ENCODE data around the gene AMPD3.

The AMPD3 gene

GRCh38 chr11:10506008-10506370 is 50.9 kb downstream of the AMPD3 start:
- DNase-seq = no peak

GRCh38 chr11:10511181-10511621 is 56.1 kb downstream of the AMPD3 start:
- DNase-seq = no peak

GRCh38 chr11:10514202-10514601 is 59.1 kb downstream of the AMPD3 start:
- peak in 1 of 2 donors; percentile 6 for DNase-seq

DNA sequence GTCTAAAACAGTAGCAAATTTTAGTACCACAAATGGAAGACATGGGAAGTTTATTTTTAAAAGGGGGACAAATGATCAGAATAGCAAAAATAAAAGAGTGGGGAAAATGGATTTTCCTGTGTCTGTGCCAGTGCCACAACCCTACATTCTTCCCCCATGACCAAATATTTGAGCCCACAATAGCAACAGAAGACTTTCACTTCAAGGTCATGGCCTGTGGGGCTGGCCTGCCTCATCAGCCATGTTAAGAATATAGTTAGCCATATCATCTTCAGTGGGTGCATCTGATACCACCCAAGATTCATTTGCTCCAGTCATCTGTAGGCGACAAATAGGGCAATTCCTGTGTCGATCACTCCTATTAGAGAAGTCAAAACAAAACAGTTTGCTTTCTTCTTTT is 59.6 kb downstream of the AMPD3 start:
- no peak for DNase-seq

- no peak for DNase-seq
Measured at GRCh38 chr11:10515418-10515817, 60.4 kb downstream of the AMPD3 start.

- no peak for DNase-seq
Measured at GRCh38 chr11:10518123-10518522, 63.1 kb downstream of the AMPD3 start.

DNA sequence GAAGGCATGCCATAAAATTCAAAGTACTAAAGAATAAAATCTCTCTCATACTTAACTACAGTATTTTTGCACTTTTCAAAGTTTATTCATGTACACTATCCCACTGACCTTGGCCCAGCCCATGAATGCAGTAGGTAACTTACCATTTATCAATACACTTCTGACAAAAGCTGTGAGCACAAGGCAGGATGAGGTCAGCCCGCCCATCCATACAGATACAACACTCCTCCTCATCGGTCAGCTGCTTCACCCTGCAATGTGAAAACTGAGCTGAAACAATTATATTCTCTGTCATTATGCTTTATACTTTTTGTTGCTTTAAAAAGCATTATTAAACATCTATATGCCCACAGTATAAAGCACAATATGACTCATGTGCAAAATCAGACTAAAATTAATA is 63.8 kb downstream of the AMPD3 start:
- DNase-seq = no peak

DNA sequence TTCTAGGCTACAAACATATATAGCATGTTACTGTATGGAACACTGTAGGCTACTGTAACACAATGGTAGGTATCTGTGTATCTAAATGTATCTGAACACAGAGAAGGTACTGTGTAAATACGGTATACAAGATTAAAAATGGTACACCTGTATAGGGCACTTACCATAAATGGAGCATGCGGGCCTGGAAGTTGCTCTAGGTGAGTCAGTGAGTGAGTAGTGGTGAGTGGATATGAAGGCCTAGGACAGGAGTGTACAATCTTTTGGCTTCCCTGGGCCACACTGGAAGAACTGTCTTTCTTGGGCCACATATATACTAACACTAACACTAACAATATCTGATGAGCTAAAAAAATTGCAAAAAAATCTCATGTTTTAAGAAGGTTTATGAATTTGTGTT is 64.6 kb downstream of the AMPD3 start:
- no peak for DNase-seq

DNA sequence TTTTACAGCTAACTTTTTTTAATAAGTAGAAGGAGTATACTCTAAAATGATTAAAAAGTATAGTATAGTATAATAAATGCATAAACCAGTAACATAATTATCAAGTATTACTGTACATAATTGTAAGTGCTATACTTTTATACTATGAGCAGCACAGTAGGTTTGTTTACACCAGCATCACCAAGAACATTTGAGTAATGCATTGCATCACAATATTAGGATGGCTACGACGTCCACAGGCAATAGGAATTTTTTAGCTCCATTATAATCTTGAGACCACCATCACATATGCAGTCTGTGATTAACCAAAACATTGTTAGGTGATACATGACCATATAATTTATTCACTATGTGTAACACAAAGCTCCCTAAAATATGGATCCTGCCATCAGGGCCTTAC is 65.5 kb downstream of the AMPD3 start:
- DNase-seq = no peak

DNA sequence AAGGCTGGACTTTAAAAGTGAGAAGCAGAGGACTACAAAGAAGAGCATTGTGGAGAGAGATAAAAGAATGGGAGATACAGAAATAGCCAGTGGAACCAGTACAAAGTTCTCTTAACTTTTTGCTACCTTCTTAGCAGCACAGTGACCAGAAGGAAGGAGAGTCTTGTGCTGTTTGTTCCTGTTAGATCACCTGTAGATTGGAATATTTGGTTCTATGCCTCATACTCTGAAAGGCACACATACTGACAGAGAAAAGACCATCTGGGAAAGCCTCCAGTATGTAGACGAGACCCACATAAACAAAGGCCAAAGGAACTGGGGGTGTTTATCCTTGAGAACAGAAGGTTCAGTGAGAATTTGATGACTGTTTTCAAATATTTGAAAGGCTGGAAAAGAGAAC is 67.2 kb downstream of the AMPD3 start:
- no peak for DNase-seq

DNA sequence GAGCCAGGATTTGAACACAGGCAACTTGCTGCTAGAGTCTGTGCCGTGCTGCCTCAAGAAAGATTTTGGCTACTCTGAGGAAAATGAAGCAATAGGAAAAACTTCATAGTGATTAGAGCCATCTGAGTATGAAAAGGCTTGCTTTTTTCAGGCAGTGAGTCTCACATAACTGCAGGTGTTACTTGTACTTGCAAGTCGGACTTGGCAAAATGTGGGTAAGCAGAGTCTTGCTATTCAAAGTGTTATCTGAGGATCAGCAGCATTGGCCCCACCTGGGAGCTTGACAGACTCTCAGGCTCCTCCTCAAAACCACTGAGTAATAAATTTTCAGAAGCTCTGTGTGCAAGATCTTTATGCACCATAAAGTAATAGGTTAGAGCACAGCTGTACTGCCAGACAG is 67.9 kb downstream of the AMPD3 start:
- DNase-seq = no peak

DNA sequence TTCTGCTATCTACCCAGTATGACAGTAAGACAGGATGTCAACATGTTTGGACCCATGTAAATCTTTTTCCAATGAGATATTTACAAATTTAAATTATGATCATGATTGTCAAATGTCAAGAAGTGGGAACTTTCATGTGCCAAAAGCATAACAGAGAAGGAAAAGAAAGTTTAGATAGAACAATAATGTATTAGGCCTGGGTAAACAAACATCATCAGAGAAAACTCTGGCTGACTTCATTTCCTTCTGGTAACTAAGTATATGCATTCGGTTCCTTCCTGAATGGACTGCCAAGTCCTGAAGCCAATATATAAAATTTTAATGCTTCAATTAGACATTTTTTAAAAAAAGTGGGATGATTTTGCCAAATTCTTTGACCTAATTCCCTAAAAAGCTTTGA is 69.4 kb downstream of the AMPD3 start:
- no peak for DNase-seq

DNA sequence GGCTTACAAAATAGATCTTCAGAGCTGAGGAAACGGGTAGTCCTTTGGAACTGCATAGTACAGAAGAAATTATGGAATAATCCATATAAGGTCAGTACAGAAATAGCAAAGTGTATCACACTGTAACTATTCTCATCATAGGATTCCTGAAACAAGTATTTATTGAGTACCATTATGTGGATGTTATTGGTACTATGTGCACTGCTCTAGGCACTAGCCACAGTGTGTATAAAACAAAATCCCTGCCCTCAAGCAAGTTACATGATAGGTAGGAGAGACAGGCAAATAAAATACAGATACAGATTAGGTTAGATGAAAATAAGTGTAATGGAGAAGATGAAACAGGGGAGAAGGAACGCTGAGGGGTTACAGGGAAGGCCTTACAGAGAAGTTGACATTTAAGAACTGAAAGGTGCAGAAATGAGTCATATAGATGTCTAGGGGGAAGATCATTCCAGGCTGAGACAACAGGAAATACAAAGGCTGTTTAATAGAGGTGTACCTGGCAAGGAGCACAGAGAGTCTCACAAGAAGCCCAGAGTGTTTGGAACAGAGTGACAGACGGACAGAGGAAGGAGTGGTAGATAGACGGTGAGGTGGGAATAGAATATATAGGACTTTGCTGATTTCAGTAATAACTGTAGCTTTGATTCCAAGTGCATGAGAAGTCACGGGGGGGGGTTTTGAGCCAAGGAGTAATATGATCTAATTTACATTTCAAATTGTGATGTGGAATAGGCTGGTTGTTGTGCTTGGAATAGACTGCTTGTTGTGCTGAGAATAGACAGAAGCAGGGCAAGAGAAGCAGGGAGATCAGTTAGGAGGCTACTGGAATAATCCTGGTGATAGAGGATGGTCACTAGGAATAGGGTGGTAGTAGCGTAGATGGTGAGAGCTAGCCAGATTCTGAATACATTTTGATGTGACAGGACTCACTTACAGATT is 72.2 kb downstream of the AMPD3 start:
- DNase-seq = no peak

DNA sequence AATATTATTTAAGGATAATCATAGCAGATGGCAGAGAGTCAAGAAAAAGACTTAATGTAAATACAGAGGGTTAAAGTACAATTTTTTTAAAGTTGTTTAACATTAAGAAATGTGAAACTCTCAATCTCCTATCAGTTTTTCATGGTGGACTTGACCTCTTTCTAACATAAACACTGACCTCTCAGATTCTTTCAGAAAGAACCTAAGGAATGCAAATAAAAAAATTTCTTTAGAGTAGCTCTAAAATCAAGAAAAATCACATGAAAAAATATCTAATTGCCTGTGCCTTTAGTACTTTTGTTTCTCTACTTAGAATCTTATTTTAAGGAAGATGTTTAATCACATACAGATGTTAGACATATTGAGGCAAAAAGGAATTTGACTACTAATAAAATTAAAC is 73.1 kb downstream of the AMPD3 start:
- no peak for DNase-seq

- DNase-seq = no peak
Measured at GRCh38 chr11:10529279-10529678, 74.2 kb downstream of the AMPD3 start.

- no peak for DNase-seq
Measured at GRCh38 chr11:10532526-10532925, 77.5 kb downstream of the AMPD3 start.

- DNase-seq = no peak
Measured at GRCh38 chr11:10533323-10533722, 78.3 kb downstream of the AMPD3 start.

DNA sequence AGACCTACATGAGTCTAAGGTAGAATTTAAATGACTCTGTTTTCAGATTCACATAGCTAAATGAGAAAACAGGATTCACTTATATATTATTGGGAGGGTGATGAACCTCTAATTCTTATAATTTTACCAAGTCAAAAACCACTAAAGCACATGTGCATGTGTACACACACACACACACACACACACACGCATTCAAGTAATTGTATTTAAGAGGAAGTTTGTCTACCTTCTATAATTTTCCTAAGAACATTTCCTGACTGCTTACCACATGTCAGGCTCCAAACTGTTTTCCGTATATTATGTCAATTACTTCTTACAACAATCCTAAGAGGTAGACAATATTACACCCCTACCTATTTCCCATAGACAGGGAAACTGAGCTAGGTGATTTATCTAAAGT is 79.3 kb downstream of the AMPD3 start:
- peak in 1 of 2 donors; percentile 10 for DNase-seq

DNA sequence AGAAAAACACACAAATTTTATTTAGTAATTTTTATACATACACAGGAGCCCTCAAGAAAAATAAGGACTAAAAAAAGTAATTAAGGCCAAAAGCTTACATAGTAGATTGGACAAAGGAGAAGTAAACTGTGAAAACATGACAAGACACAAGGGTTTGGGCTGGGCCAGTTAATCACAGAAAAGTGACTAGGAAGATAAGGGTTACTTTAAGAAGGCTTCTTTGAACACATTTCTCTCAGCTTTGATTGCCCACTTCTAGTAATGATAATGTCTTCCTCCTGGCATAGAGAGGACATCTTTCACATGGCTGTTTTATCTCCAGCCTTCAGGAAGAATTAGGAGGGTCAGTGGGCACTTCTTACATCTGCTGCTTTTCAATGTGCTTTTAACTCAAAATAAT is 82.5 kb downstream of the AMPD3 start:
- no peak for DNase-seq

GRCh38 chr11:10538924-10539323 is 83.9 kb downstream of the AMPD3 start:
- DNase-seq = no peak

- no peak for DNase-seq
Measured at GRCh38 chr11:10539339-10539738, 84.3 kb downstream of the AMPD3 start.

DNA sequence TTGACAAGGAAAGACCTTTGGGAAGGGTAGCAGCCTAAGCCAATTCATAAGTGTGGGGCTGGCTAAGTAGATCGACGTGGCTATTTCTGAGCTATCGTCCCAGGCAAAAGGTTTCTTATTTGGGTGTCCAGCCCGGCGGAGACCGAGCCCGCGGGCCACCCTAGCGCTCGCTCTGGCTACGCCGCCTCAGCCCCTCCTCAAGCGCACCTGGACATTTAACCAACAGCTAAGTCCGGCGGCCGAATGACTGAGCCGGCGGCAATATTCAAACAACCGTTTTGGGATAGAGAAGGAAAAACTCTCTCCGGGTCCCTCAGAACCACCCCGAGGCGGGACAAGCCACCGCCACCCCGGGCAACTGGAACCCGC is 85.5 kb downstream of the AMPD3 start:
- DNase-seq = no peak

GRCh38 chr11:10540915-10541560 is 86.0 kb downstream of the AMPD3 start, which contains the start of gene RNF141:
Gene RNF141 (minus strand): TSS chr11:10541187. CDS start chr11:10534158, 7,029 bp downstream.
- DNase-seq = peak; percentile 89 to 93

GRCh38 chr11:10541561-10541930 is 86.5 kb downstream of the AMPD3 start:
- no peak for DNase-seq

Data from bone marrow (tissue), 2 donors.